HG02852 (cell line): ENCODE results near the gene ITPKB.

Experiments
- ATAC-seq: cut with Tn5 transposase; IDR thresholded peaks from one replicate; pipeline ENCODE4 v1.9.1; 2021; ENCODE audit warnings: mild to moderate bottlenecking, moderate library complexity; ENCODE audit not compliant: unreplicated experiment

Gene ITPKB

GRCh38 chr1:226686440-226687425 lies 52.3 kb downstream of the ITPKB start:
- ATAC-seq, result no peak

GRCh38 chr1:226685196-226685820 lies 53.8 kb downstream of the ITPKB start:
- ATAC-seq, result no peak

GRCh38 chr1:226684026-226684425 lies 55.1 kb downstream of the ITPKB start:
- ATAC-seq, result no peak

GRCh38 chr1:226682871-226683814 lies 55.9 kb downstream of the ITPKB start:
- ATAC-seq, result no peak

GRCh38 chr1:226681652-226682493 lies 57.2 kb downstream of the ITPKB start:
- no peak for ATAC-seq

GRCh38 chr1:226680653-226681052 lies 58.4 kb downstream of the ITPKB start:
- no peak for ATAC-seq

- peak; percentile 55 for ATAC-seq
These were observed 59.1 kb downstream of the ITPKB start for GRCh38 chr1:226679853-226680516.

GRCh38 chr1:226679262-226679661 lies 59.8 kb downstream of the ITPKB start:
- ATAC-seq, result no peak

- no peak for ATAC-seq
These were observed 60.4 kb downstream of the ITPKB start for GRCh38 chr1:226678701-226679100.

GRCh38 chr1:226678251-226678650 lies 60.8 kb downstream of the ITPKB start:
- ATAC-seq, result no peak

- no peak for ATAC-seq
These were observed 61.8 kb downstream of the ITPKB start for GRCh38 chr1:226677027-226678020.

GRCh38 chr1:226676381-226676780 lies 62.7 kb downstream of the ITPKB start:
- no peak for ATAC-seq

GRCh38 chr1:226675715-226676357 lies 63.2 kb downstream of the ITPKB start:
- no peak for ATAC-seq

GRCh38 chr1:226674892-226675714 lies 64.0 kb downstream of the ITPKB start:
- peak; percentile 72 for ATAC-seq

- no peak for ATAC-seq
These were observed 66.7 kb downstream of the ITPKB start for GRCh38 chr1:226672339-226672762.

GRCh38 chr1:226671277-226671676 lies 67.8 kb downstream of the ITPKB start:
- ATAC-seq, result no peak

GRCh38 chr1:226670073-226670472 lies 69.0 kb downstream of the ITPKB start:
- ATAC-seq, result no peak
